ENCODE data around the gene DMRT1. TPM values are rescaled to one million over a fixed set of nuclear protein-coding genes. Genes with fewer than 3 reads are reported as not detected.

DMRT1 gene
- total RNA-seq, 1 donor from 2014 or later = not detected

- H3K27ac Mint-ChIP-seq (ENCODE audit: unreplicated experiment) = no peak overlapping the region
- DNase-seq (ENCODE audit: low spot score) = peak; percentile 37
These were observed 135.7 kb downstream of the DMRT1 start for GRCh38 chr9:976943-977837.

GRCh38 chr9:977838-978830, 136.6 kb downstream of the DMRT1 start:
- no peak for DNase-seq (ENCODE audit: low spot score)
- H3K27ac Mint-ChIP-seq (ENCODE audit: unreplicated experiment) = no peak overlapping the region
- H3K9me3 Mint-ChIP-seq (ENCODE audit: unreplicated experiment) = no peaks in the 10 kb centered on the region
- peaks cover 52% of the 10 kb centered on the region for H3K4me1 Mint-ChIP-seq (ENCODE audit: unreplicated experiment)
- no peak overlapping the region for H3K4me3 Mint-ChIP-seq (ENCODE audit: unreplicated experiment)
- no peak for TF ChIP-seq CTCF (IDR thresholded peaks at IDR 0.05; ENCODE audit: unreplicated experiment)
- peaks cover 26% of the 10 kb centered on the region for H3K27me3 Mint-ChIP-seq (ENCODE audit: unreplicated experiment)
- H3K36me3 Mint-ChIP-seq (ENCODE audit: low read depth, unreplicated experiment) = no peaks in the 10 kb centered on the region

More at GRCh38 chr9:976943-977837, 135.7 kb downstream of the DMRT1 start:
- no peaks in the 10 kb centered on the region for H3K36me3 Mint-ChIP-seq (ENCODE audit: low read depth, unreplicated experiment)
- TF ChIP-seq CTCF (IDR thresholded peaks at IDR 0.05; ENCODE audit: unreplicated experiment) = no peak
- H3K4me1 Mint-ChIP-seq (ENCODE audit: unreplicated experiment) = peaks cover 49% of the 10 kb centered on the region
- H3K27me3 Mint-ChIP-seq (ENCODE audit: unreplicated experiment) = peaks cover 27% of the 10 kb centered on the region
- H3K4me3 Mint-ChIP-seq (ENCODE audit: unreplicated experiment) = no peak overlapping the region
- no peaks in the 10 kb centered on the region for H3K9me3 Mint-ChIP-seq (ENCODE audit: unreplicated experiment)

- H3K27me3 Mint-ChIP-seq (ENCODE audit: unreplicated experiment) = peaks cover 19% of the 10 kb centered on the region
- DNase-seq (ENCODE audit: low spot score) = no peak
- H3K9me3 Mint-ChIP-seq (ENCODE audit: unreplicated experiment) = no peaks in the 10 kb centered on the region
- no peak for TF ChIP-seq CTCF (IDR thresholded peaks at IDR 0.05; ENCODE audit: unreplicated experiment)
- H3K36me3 Mint-ChIP-seq (ENCODE audit: low read depth, unreplicated experiment) = no peaks in the 10 kb centered on the region
- H3K4me3 Mint-ChIP-seq (ENCODE audit: unreplicated experiment) = no peak overlapping the region
- H3K27ac Mint-ChIP-seq (ENCODE audit: unreplicated experiment) = no peak overlapping the region
- peaks cover 49% of the 10 kb centered on the region for H3K4me1 Mint-ChIP-seq (ENCODE audit: unreplicated experiment)
These were observed 138.5 kb downstream of the DMRT1 start for GRCh38 chr9:979983-980382.

GRCh38 chr9:980640-981039, 139.1 kb downstream of the DMRT1 start:
- H3K36me3 Mint-ChIP-seq (ENCODE audit: low read depth, unreplicated experiment) = no peaks in the 10 kb centered on the region
- H3K27ac Mint-ChIP-seq (ENCODE audit: unreplicated experiment) = no peak overlapping the region
- TF ChIP-seq CTCF (IDR thresholded peaks at IDR 0.05; ENCODE audit: unreplicated experiment) = no peak
- no peak for DNase-seq (ENCODE audit: low spot score)
- H3K4me3 Mint-ChIP-seq (ENCODE audit: unreplicated experiment) = peak overlapping the region; percentile 63
- peaks cover 45% of the 10 kb centered on the region for H3K4me1 Mint-ChIP-seq (ENCODE audit: unreplicated experiment)
- H3K9me3 Mint-ChIP-seq (ENCODE audit: unreplicated experiment) = no peaks in the 10 kb centered on the region
- H3K27me3 Mint-ChIP-seq (ENCODE audit: unreplicated experiment) = peaks cover 12% of the 10 kb centered on the region
